ENCODE results near the gene ICAM1. TPM values are rescaled to one million over a fixed set of nuclear protein-coding genes. Genes with fewer than 3 reads are reported as not detected.
A peak's percentile ranks its signal among the peaks of the same experiment; 100 is the strongest.

ICAM1 gene
- total RNA-seq, 1 experiment from 2014 or later = 2.3 TPM

- Histone ChIP-seq H2BK120ac (ENCODE audit: low read depth, low read length, poor library complexity, severe bottlenecking) (no peak overlapping the region), H2BK5ac (ENCODE audit: insufficient read length, low read length) (no peak overlapping the region), H3K9me3 (ENCODE audit: control insufficient read depth, low read depth, low read length) (no peaks in the 10 kb centered on the region), H3K56ac (ENCODE audit: insufficient read length, low read depth, low read length) (no peak overlapping the region), H3K4me2 (ENCODE audit: insufficient read depth, insufficient read length, low read length) (no peak overlapping the region), H2AFZ (ENCODE audit: low read length) (no peak overlapping the region), H3K79me2 (ENCODE audit: insufficient read depth, low read length) (no peaks in the 10 kb centered on the region), H4K20me1 (ENCODE audit: control insufficient read depth, insufficient read depth, insufficient read length) (no peaks in the 10 kb centered on the region), H4K91ac (ENCODE audit: insufficient read length, low read depth, low read length) (no peak overlapping the region), H3K9ac (ENCODE audit: extremely low read depth, insufficient read length, low read length) (no peak overlapping the region), H3K23ac (ENCODE audit: insufficient read length, low read depth, low read length) (no peak overlapping the region), H3T11ph (ENCODE audit: low read length) (no peak overlapping the region), H3K27ac (ENCODE audit: insufficient read length, low read depth, low read length) (no peak overlapping the region), H4K8ac (replicated peaks; ENCODE audit: insufficient read length, low read depth, low read length) (no peak overlapping the region), H2BK20ac (ENCODE audit: low read depth, low read length, poor library complexity, severe bottlenecking) (no peak overlapping the region), H4K5ac (ENCODE audit: insufficient read length, low read depth, low read length) (no peak overlapping the region), H3K4ac (ENCODE audit: low read depth, low read length) (no peak overlapping the region), H2AK5ac (ENCODE audit: insufficient read length, low read length) (no peak overlapping the region), H2BK12ac (ENCODE audit: insufficient read length, low read depth, low read length) (no peak overlapping the region), H3K79me1 (ENCODE audit: insufficient read depth, low read depth, low read length, poor library complexity, severe bottlenecking) (no peaks in the 10 kb centered on the region), H3K18ac (ENCODE audit: insufficient read length, low read depth, low read length) (no peak overlapping the region), H3K14ac (ENCODE audit: insufficient read depth, low read length) (no peak overlapping the region), H2BK15ac (ENCODE audit: low read depth, low read length) (no peak overlapping the region), H3K23me2 (ENCODE audit: insufficient read length, low read depth, low read length, poor library complexity, severe bottlenecking) (peaks cover 11% of the 10 kb centered on the region), H3K4me1 (ENCODE audit: insufficient read depth, low read length) (no peaks in the 10 kb centered on the region), H3K27me3 (ENCODE audit: insufficient read depth, low read length) (peaks cover 13% of the 10 kb centered on the region; the same call in 1 of the 2 replicates)
- H3K4me3 Mint-ChIP-seq = peak overlapping the region in 1 of 2 experiments; percentile 29; a peak in 2 of 5 replicates
- no peak overlapping the region for H3K27ac Mint-ChIP-seq
- peaks cover 4 to 8% of the 10 kb centered on the region in 2 experiments for H3K4me1 Mint-ChIP-seq
- no CpG with 5 or more reads among the region's 14 CpGs for WGBS (ENCODE audit: extremely low coverage, insufficient read length, low lambda C conversion rate)
- no peak for TF ChIP-seq CTCF (conservative IDR thresholded peaks at IDR 0.05)
- no peaks in the 10 kb centered on the region for H3K9me3 Mint-ChIP-seq
- no peak for DNase-seq
- peaks cover 0 to 9% (median 5%) of the 10 kb centered on the region in 3 experiments; a peak in 5 of 7 replicates for H3K36me3 Mint-ChIP-seq (ENCODE audit: insufficient read depth in 1 of 3, low read depth in 3 of 3)
- H3K27me3 Mint-ChIP-seq (ENCODE audit: low read depth) = peaks cover 55% of the 10 kb centered on the region
Measured at GRCh38 chr19:10299545-10300458, 28.9 kb downstream of the ICAM1 start.
